Neural cell (in vitro differentiated cells): Measurements from ENCODE around the gene HP. TPM values are rescaled to one million over a fixed set of nuclear protein-coding genes. Genes with fewer than 3 reads are reported as not detected.

ENCODE experiments used
- H2AFZ ChIP-seq: fragments of 200-600, 300-800 bp; sonication (generic), shearing (Covaris generic); 2 replicates; pipeline ENCODE4 v1.6.0; 2014; ENCODE audit warnings: low read depth, mild to moderate bottlenecking, antibody characterized with exemption, low read length, moderate library complexity
- H3F3A ChIP-seq: fragments of 200-600 bp; shearing (Covaris generic); 2 replicates; pipeline ENCODE4 v1.6.1; 2016; ENCODE audit warnings: mild to moderate bottlenecking, moderate library complexity, mixed read lengths, antibody characterized with exemption, low read length; ENCODE audit not compliant: insufficient read depth, poor library complexity, severe bottlenecking
- H3K27ac ChIP-seq: fragments of 200-600, 300-800 bp; sonication (generic), shearing (Covaris generic); 2 replicates; pipeline ENCODE4 v1.5.1; 2014; ENCODE audit warnings: mild to moderate bottlenecking, low read length, moderate library complexity
- H3K27me3 ChIP-seq: fragments of 300-800, 200-600 bp; sonication (generic), shearing (Covaris generic); 2 replicates; pipeline ENCODE4 v1.6.0; 2014; ENCODE audit warnings: mild to moderate bottlenecking, low read depth, low read length, moderate library complexity; ENCODE audit not compliant: insufficient read depth
- H3K36me3 ChIP-seq: fragments of 300-800, 200-600 bp; sonication (generic), shearing (Covaris generic); 2 replicates; pipeline ENCODE4 v1.5.1; 2014; ENCODE audit warnings: mild to moderate bottlenecking, antibody characterized with exemption, low read length, moderate library complexity; ENCODE audit not compliant: insufficient read depth
- H3K4me2 ChIP-seq: fragments of 300-800, 200-600 bp; sonication (generic), shearing (Covaris generic); 2 replicates; pipeline ENCODE4 v1.6.0; 2014; ENCODE audit warnings: mild to moderate bottlenecking, low read length
- H3K4me3 ChIP-seq: fragments of 300-800, 200-600 bp; sonication (generic), shearing (Covaris generic); 2 replicates; pipeline ENCODE4 v1.5.1; 2014; ENCODE audit warnings: mild to moderate bottlenecking, low read length, moderate library complexity
- H3K79me2 ChIP-seq: fragments of 200-600 bp; shearing (Covaris generic); replicated peaks from 2 replicates; pipeline ENCODE4 v1.6.0; 2014; ENCODE audit warnings: mild to moderate bottlenecking, low read length, moderate library complexity; ENCODE audit not compliant: insufficient read depth
- H3K9ac ChIP-seq: fragments of 300-800, 200-600 bp; sonication (generic), shearing (Covaris generic); 2 replicates; pipeline ENCODE4 v1.6.1; 2016; ENCODE audit warnings: mild to moderate bottlenecking, low read length, mixed read lengths
- H3K9me2 ChIP-seq: fragments of 200-600 bp; shearing (Covaris generic); 2 replicates; pipeline ENCODE4 v1.6.1; 2016; ENCODE audit warnings: mild to moderate bottlenecking, low read length, mixed read lengths; ENCODE audit not compliant: insufficient read depth
- H3K9me3 ChIP-seq: fragments of 200-600, 300-800 bp; sonication (generic), shearing (Covaris generic); 2 replicates; pipeline ENCODE4 v1.6.1; 2016; ENCODE audit warnings: mild to moderate bottlenecking, mixed run types, low read length, moderate library complexity, mixed read lengths
- H4K20me1 ChIP-seq: fragments of 200-600 bp; shearing (Covaris generic); 2 replicates; pipeline ENCODE4 v1.6.1; 2016; ENCODE audit warnings: mild to moderate bottlenecking, mixed run types; ENCODE audit not compliant: insufficient read depth
- EP300 ChIP-seq: fragments of 450-650 bp; conservative IDR thresholded peaks from 2 replicates; pipeline ENCODE4 v1.6.1; 2014; ENCODE audit warnings: antibody characterized with exemption, mild to moderate bottlenecking, moderate library complexity; ENCODE audit not compliant: poor library complexity, severe bottlenecking
- EZH2 ChIP-seq: fragments of 200-600, 300-800 bp; shearing (Covaris generic), sonication (generic); IDR thresholded peaks from 2 replicates; pipeline ENCODE4 v1.6.1; 2014; ENCODE audit warnings: antibody characterized with exemption, low read length, borderline replicate concordance, mild to moderate bottlenecking; ENCODE audit not compliant: insufficient read depth, poor library complexity, severe bottlenecking
- MXI1 ChIP-seq: fragments of 450-650 bp; conservative IDR thresholded peaks from 2 replicates; pipeline ENCODE4 v1.6.1; 2014; ENCODE audit warnings: antibody characterized with exemption, mild to moderate bottlenecking; ENCODE audit not compliant: poor library complexity, severe bottlenecking
- POLR2AphosphoS5 ChIP-seq: IDR thresholded peaks from 2 replicates; pipeline ENCODE4 v1.6.1; 2012
- RAD21 ChIP-seq: fragments of 450-650 bp; conservative IDR thresholded peaks from 2 replicates; pipeline ENCODE4 v1.6.1; 2014; ENCODE audit warnings: antibody characterized with exemption, mild to moderate bottlenecking, moderate library complexity
- SMC3 ChIP-seq: fragments of 450-650 bp; conservative IDR thresholded peaks from 2 replicates; pipeline ENCODE4 v1.6.1; 2014; ENCODE audit warnings: antibody characterized with exemption, mild to moderate bottlenecking, moderate library complexity; ENCODE audit not compliant: poor library complexity
- TAF1 ChIP-seq: IDR thresholded peaks from 2 replicates; pipeline ENCODE4 v1.6.1; 2012; ENCODE audit warnings: low read depth
- polyA plus RNA-seq: library from polyadenylated mRNA; depleted of rRNA; stranded (reverse); fragments of >200 nt; gene quantifications from 2 replicates; pipeline ENCODE4 v1.2.3, GENCODE V29; 2014
- TF ChIP-seq, protein P1 (sequence below): fragments of 450-650 bp; IDR thresholded peaks from 2 replicates; pipeline ENCODE4 v1.5.1; 2014; ENCODE audit warnings: antibody characterized with exemption, mild to moderate bottlenecking, moderate library complexity; ENCODE audit not compliant: poor library complexity, severe bottlenecking
- TF ChIP-seq, protein P2 (sequence below): IDR thresholded peaks from 2 replicates; pipeline ENCODE4 v1.6.1; 2012; ENCODE audit warnings: borderline replicate concordance

The HP gene
- polyA plus RNA-seq, 1 donor from 2014 or later = not detected

DNA sequence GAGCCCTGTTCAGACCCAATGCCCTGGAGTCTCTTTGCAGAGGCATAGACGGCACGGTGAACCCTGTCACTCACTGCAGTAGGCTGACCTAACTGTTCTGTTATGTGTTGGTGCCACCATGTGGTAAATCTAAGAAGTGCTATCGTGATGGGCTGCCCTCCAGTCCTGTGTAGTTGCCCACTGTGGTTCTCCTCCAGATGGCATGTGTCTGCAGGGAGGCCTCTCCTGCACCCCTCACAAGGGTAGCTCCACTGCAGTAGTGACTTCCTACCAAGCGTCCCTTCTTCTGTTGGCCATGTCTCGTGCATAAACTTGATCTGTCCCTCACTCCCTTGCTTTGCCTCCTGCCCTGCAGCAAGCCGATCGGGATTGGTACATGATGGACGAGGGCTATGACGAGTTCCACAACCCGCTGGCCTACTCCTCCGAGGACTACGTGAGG lies 45.1 kb downstream of the HP start:
- no peaks in the 10 kb centered on the region for H3F3A ChIP-seq
- H3K9me2 ChIP-seq = no peaks in the 10 kb centered on the region
- H3K36me3 ChIP-seq = peaks cover 7% of the 10 kb centered on the region
- no peak overlapping the region for H3K4me2 ChIP-seq
- no peaks in the 10 kb centered on the region for H4K20me1 ChIP-seq
- H2AFZ ChIP-seq = no peak overlapping the region
- peaks cover 22% of the 10 kb centered on the region for H3K79me2 ChIP-seq
- no peaks in the 10 kb centered on the region for H3K9me3 ChIP-seq
- H3K27me3 ChIP-seq = no peaks in the 10 kb centered on the region
- no peak overlapping the region for H3K4me3 ChIP-seq
- no peak overlapping the region for H3K27ac ChIP-seq
- TF ChIP-seq RAD21 = peak; percentile 81
- peak; percentile 75 for TF ChIP-seq SMC3
- TF ChIP-seq, protein P1, sequence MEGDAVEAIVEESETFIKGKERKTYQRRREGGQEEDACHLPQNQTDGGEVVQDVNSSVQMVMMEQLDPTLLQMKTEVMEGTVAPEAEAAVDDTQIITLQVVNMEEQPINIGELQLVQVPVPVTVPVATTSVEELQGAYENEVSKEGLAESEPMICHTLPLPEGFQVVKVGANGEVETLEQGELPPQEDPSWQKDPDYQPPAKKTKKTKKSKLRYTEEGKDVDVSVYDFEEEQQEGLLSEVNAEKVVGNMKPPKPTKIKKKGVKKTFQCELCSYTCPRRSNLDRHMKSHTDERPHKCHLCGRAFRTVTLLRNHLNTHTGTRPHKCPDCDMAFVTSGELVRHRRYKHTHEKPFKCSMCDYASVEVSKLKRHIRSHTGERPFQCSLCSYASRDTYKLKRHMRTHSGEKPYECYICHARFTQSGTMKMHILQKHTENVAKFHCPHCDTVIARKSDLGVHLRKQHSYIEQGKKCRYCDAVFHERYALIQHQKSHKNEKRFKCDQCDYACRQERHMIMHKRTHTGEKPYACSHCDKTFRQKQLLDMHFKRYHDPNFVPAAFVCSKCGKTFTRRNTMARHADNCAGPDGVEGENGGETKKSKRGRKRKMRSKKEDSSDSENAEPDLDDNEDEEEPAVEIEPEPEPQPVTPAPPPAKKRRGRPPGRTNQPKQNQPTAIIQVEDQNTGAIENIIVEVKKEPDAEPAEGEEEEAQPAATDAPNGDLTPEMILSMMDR = peak; percentile 77
- TF ChIP-seq MXI1 = no peak
- H3K9ac ChIP-seq = no peak overlapping the region

DNA sequence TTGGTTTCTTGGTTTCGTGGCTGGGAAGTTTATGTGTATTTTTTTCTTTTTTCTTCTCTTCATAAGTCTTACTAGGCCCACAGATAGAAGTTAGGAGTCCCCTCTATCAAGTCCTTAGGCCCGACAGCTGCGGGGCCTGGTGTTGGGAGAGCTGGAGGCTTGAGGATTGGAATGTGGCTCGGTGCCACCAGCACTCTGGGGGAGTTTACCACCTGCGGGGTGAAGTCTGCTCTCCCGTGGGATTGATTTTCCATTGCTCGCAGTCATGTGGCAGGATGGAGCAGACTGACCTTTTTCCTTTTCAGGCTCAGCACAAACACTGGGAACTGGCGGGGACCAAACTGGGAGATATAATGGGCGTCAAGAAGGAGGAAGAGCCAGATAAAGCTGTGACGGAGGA lies 46.9 kb downstream of the HP start:
- Histone ChIP-seq H3K79me2 (peaks cover 4% of the 10 kb centered on the region), H3K36me3 (peaks cover 7% of the 10 kb centered on the region), H3K9me3 (no peaks in the 10 kb centered on the region), H3K27me3 (no peaks in the 10 kb centered on the region), H3K9ac (no peak overlapping the region), H3K27ac (no peak overlapping the region), H3K4me2 (no peak overlapping the region), H2AFZ (no peak overlapping the region), H4K20me1 (no peaks in the 10 kb centered on the region), H3F3A (no peaks in the 10 kb centered on the region), H3K9me2 (no peaks in the 10 kb centered on the region), H3K4me3 (no peak overlapping the region)
- TF ChIP-seq RAD21 (no peak), POLR2AphosphoS5 (no peak), EP300 (no peak), MXI1 (no peak), EZH2 (no peak), TAF1 (no peak), SMC3 (no peak)
- TF ChIP-seq, protein P1 = no peak
- TF ChIP-seq, protein P2, sequence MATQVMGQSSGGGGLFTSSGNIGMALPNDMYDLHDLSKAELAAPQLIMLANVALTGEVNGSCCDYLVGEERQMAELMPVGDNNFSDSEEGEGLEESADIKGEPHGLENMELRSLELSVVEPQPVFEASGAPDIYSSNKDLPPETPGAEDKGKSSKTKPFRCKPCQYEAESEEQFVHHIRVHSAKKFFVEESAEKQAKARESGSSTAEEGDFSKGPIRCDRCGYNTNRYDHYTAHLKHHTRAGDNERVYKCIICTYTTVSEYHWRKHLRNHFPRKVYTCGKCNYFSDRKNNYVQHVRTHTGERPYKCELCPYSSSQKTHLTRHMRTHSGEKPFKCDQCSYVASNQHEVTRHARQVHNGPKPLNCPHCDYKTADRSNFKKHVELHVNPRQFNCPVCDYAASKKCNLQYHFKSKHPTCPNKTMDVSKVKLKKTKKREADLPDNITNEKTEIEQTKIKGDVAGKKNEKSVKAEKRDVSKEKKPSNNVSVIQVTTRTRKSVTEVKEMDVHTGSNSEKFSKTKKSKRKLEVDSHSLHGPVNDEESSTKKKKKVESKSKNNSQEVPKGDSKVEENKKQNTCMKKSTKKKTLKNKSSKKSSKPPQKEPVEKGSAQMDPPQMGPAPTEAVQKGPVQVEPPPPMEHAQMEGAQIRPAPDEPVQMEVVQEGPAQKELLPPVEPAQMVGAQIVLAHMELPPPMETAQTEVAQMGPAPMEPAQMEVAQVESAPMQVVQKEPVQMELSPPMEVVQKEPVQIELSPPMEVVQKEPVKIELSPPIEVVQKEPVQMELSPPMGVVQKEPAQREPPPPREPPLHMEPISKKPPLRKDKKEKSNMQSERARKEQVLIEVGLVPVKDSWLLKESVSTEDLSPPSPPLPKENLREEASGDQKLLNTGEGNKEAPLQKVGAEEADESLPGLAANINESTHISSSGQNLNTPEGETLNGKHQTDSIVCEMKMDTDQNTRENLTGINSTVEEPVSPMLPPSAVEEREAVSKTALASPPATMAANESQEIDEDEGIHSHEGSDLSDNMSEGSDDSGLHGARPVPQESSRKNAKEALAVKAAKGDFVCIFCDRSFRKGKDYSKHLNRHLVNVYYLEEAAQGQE = no peak
